ENCODE results near the gene NKX6-2.

DNA sequence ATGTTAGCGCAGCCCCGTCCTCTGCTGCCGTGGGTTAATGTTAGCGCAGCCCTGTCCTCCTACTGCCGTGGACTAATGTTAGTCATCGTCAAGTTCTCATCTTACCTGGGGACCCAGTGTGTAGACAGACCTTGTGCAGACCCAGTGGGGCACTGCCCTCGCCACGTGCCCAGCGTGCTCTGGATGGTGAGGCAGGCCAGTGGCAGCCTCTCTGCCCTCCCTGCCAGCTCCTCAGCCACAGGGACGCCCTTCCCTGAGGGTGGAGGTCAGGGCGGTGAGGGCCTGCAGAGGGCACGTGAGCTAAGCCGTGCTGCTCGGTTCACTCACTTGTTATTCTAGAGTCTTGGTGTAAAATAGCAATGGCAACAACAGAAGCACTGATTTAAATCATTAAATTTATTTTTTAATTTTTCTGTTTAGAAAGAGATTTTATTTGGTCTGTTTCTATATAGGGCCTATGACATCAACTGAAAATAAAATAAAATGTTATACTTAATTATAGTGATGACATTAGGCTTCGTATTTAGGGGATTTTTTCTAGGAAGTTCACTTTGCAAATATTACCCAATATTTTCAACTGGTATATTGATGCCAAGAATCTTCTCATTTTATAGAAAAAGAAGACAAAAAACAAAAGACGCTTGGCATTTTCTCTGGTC is 48.4 kb downstream of the NKX6-2 start:
- TF ChIP-seq CTCF (conservative IDR thresholded peaks at IDR 0.05; ENCODE audit: low read depth in 2 of 2) (no peak), EZH2 (IDR thresholded peaks at IDR 0.05; ENCODE audit: low read depth, unreplicated experiment) (no peak), POLR2AphosphoS5 (IDR thresholded peaks at IDR 0.05; ENCODE audit: low read depth) (no peak), CREB1 (CRISPR knock-in tag; IDR thresholded peaks at IDR 0.05; ENCODE audit: low read depth) (no peak), EZH2phosphoT487 (IDR thresholded peaks at IDR 0.05; ENCODE audit: unreplicated experiment) (no peak), JUNB (IDR thresholded peaks at IDR 0.05; ENCODE audit: unreplicated experiment) (no peak), REST (IDR thresholded peaks at IDR 0.05; ENCODE audit: unreplicated experiment) (no peak), STAT1 (IDR thresholded peaks at IDR 0.05; ENCODE audit: unreplicated experiment) (no peak), NANOG (IDR thresholded peaks at IDR 0.05; ENCODE audit: borderline replicate concordance) (no peak), ETS1 (IDR thresholded peaks at IDR 0.05) (no peak), ZNF114 (CRISPR knock-in tag; IDR thresholded peaks at IDR 0.05) (no peak)
- TF ChIP-seq, protein P1, sequence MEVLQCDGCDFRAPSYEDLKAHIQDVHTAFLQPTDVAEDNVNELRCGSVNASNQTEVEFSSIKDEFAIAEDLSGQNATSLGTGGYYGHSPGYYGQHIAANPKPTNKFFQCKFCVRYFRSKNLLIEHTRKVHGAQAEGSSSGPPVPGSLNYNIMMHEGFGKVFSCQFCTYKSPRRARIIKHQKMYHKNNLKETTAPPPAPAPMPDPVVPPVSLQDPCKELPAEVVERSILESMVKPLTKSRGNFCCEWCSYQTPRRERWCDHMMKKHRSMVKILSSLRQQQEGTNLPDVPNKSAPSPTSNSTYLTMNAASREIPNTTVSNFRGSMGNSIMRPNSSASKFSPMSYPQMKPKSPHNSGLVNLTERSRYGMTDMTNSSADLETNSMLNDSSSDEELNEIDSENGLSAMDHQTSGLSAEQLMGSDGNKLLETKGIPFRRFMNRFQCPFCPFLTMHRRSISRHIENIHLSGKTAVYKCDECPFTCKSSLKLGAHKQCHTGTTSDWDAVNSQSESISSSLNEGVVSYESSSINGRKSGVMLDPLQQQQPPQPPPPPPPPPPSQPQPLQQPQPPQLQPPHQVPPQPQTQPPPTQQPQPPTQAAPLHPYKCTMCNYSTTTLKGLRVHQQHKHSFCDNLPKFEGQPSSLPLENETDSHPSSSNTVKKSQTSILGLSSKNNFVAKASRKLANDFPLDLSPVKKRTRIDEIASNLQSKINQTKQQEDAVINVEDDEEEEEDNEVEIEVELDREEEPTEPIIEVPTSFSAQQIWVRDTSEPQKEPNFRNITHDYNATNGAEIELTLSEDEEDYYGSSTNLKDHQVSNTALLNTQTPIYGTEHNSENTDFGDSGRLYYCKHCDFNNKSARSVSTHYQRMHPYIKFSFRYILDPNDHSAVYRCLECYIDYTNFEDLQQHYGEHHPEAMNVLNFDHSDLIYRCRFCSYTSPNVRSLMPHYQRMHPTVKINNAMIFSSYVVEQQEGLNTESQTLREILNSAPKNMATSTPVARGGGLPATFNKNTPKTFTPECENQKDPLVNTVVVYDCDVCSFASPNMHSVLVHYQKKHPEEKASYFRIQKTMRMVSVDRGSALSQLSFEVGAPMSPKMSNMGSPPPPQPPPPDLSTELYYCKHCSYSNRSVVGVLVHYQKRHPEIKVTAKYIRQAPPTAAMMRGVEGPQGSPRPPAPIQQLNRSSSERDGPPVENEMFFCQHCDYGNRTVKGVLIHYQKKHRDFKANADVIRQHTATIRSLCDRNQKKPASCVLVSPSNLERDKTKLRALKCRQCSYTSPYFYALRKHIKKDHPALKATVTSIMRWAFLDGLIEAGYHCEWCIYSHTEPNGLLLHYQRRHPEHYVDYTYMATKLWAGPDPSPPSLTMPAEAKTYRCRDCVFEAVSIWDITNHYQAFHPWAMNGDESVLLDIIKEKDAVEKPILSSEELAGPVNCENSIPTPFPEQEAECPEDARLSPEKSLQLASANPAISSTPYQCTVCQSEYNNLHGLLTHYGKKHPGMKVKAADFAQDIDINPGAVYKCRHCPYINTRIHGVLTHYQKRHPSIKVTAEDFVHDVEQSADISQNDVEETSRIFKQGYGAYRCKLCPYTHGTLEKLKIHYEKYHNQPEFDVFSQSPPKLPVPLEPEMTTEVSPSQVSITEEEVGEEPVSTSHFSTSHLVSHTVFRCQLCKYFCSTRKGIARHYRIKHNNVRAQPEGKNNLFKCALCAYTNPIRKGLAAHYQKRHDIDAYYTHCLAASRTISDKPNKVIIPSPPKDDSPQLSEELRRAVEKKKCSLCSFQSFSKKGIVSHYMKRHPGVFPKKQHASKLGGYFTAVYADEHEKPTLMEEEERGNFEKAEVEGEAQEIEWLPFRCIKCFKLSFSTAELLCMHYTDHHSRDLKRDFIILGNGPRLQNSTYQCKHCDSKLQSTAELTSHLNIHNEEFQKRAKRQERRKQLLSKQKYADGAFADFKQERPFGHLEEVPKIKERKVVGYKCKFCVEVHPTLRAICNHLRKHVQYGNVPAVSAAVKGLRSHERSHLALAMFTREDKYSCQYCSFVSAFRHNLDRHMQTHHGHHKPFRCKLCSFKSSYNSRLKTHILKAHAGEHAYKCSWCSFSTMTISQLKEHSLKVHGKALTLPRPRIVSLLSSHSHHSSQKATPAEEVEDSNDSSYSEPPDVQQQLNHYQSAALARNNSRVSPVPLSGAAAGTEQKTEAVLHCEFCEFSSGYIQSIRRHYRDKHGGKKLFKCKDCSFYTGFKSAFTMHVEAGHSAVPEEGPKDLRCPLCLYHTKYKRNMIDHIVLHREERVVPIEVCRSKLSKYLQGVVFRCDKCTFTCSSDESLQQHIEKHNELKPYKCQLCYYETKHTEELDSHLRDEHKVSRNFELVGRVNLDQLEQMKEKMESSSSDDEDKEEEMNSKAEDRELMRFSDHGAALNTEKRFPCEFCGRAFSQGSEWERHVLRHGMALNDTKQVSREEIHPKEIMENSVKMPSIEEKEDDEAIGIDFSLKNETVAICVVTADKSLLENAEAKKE (CRISPR knock-in tag; IDR thresholded peaks at IDR 0.05): no peak
